IPS-NIHi7 (cell line): ENCODE data around the gene ENTPD2.
"Not testable (repeated sequence)": the region's sequence is repeated elsewhere in the genome, so short reads cannot be mapped to it uniquely, and the experiment has no call there.

Experiments
- DNase-seq: peaks from one replicate; pipeline ENCODE4 v3.0.0; 2012; ENCODE audit warnings: mixed read lengths; ENCODE audit errors: extremely low spot score

The ENTPD2 gene

DNA sequence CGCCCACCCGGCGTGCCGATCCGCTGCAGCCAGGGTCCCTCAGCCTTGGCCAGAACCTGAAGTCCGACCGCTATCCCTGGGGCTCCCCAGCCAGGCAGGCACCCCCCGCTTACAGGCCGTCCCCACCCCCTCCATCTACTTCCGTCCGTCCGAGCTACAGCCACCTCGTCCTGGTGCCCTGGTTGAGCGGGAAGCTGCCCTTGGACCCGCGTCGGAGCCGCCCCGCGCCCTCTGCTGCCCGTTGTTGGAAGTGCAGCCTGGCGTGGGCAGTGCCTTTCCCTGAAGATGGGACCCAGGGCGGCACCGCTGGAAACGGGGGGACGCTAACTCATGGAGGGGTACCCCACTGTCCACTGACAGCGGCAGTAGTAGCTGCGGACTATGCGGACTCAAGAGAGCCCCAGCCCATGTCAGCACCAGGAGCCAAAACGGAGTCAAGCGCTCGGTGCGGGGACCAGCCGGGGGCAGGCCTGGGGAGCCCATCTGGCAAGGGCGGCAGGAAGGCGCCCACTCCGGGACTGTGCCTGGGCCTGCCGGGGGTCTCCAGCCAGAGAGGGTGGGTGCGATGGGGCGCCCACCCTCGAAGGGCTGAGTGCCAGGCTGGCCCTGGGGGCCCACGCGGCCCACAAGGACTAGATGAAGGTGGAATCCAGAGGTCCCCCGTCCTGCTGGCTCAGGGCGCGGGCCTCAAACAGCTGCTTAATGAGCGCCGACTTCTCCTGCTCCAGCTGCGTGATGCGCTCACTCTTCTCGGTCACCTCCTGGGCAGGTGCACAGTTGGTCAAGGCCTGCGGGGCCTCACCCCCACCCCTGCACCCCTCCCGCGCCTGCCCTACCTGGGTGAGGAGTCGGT lies 10.4 kb upstream of the ENTPD2 start:
- DNase-seq, result peak; percentile 76

- DNase-seq, result no peak
Observed at GRCh38 chr9:137063311-137064026, 9.6 kb upstream of the ENTPD2 start.

DNA sequence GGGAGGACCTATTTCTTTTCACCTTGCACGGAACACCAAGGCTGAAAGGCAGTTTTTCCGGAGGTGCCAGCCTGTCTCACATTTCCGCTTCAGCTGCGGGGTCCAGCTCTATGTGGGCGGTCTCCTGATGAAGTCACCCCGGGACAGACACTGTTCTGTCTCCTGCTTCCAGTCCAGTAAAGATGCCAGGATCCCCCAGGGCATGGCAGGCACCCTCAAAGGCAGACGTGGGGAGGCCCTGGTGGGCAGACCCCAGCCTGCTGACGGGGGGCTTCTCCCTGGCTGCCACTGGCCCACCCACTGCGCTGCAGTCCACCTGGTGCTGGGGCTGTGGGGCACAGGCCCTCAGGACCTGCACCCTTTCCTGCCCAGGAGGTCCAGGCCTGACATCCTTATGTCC lies 8.9 kb upstream of the ENTPD2 start:
- not testable (repeated sequence) for DNase-seq

- no peak for DNase-seq
Observed at GRCh38 chr9:137062384-137062783, 8.5 kb upstream of the ENTPD2 start.

DNA sequence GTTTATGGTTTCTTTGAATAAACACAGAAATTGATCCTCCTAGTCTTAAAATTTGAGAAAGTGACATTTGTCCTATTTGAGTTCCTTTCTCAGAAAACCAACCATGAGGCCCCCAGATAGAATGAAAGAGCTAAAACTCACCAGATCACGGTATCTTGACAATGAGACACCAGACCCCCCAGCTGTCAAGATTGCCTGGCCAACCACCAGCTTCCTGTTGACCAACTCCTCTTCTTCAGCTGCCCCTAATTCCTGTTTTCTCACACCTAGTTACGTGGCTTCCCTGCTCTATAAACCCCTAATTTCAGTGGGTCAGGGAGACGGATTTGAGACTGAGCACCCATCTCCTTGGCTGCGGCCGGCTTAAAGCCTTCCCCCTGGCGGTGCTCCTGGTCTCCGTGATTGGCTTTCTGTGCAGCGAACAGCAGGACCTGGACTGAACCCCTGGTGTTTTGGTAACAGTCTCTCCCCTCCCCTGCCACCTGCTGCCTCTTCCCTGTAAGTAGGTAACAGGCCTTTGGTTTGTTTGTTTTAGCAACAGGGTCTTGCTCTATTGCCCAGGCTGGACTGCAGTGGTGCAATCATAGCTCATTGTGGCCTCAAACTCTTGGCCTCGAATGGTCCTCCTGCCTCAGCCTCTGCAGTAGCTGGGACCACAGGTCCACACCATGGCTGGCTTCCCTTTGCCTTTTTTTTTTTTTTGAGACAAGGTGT lies 4.8 kb upstream of the ENTPD2 start:
- no peak for DNase-seq

DNA sequence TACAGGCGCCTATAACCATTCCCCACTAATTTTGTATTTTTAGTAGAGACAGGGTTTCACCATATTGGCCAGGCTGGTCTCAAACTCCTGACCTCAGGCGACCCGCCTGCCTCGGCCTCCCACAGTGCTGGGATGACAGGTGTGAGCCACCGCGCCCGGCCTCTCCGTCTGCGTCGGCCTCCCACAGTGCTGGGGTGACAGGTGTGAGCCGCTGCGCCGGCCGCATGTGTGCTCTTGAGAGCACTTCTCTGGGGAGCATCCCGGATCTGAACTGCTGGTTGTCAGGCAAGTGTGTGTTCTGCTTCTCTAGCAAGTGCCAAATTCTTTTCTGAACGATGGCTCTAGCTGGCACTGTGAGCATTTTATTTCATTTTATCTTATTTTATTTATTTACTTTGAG lies 3.7 kb upstream of the ENTPD2 start:
- no peak for DNase-seq

DNA sequence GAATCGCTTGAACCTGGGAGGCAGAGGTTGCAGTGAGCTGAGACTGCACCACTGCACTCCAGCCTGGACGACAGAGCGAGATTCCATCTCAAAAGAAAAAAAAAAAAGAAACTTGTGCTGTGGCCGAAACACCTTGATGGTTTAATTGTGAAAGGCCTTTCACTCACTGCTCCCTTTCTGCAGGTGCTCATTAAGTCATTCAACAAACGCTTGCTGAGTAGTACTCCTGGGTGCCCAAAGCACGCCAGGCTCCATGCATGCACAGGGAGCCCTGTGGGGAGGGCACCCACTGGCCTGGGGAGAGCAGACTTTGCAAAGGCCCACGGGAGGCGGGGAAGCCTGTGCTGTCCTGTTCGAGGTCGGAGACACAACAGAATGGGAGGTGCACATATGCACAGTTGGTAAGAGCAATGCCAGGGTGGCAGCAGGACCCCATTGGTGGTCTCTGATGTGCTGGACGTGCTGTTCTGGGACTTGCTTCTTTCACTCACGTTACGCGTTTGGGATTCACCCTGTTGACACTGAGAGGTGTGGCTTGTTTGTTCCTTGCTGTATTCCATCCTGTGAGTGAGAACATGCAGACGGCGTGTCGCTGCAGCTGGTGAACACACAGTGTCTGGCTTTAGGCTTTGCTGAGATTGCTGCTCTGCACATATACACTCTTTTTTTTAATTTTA lies 3.0 kb upstream of the ENTPD2 start:
- no peak for DNase-seq

GRCh38 chr9:137055385-137056364 lies 1.8 kb upstream of the ENTPD2 start:
- DNase-seq, result no peak

DNA sequence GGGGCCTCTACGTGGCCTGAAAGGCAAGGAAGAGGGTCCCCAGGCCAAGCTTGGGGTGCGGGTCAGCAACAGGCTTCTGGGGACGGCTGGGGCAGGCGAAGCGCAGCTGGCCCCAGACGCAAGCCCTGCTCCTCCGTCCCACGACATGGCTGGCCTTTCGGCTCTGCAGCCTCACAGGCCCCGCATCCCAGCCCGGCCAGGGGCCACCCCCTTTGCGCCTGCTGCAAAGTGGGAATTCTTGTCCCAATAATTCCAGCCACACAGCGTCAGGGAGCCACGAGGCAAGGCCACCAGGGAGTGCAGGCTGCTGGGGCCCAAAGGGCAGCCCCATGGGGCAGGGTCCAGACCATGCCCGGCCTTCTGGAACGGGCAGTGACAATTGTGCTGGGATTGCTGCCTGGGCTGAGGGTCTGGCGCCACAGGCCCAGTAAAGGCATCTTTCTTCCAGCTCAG lies 1.1 kb upstream of the ENTPD2 start:
- DNase-seq, result no peak

DNA sequence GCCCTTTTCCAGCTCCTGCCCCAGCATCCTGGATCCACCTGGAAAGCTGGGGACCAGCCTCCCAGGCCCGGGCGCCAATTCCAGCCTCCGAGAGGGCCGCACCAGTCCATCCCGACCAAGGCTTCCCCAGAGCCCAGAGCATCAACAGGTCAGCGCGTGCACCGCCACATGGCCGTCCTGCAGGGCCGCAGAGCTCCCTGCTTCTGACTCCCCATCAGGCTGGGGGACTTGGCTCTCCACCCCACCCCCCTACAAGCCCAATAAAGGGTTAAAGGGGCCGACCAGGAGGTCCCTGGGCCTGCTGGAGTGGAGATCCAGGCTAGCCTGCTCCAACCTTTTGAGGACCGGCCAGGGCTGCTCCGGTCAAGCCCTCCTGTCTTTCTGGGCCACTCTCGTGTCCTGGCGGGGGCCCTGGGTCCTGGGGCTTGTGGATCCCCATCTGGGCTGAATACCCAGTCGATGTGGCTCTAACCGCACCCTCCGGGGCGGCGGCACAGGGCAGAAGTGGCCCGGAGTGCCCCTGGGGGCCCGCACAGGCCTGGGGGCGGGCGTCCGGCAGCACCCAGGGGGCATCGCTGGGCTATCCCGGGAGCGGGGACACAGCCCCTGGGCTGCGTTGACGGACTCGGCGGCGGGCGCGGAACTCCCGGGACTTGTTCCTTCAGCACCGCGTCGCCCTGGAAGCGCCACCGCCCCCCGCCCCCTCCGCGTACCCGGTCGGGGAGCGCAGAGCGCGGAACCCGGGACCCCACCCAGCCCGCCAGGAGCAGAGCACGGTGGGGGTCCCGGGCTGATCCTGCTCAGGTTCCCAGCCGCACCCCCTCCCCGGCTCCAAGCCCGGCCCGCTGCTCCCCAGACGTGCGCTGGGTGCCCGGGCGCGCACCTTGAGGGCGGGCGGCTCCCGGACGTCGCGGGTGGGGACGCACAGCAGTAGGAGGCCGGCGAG lies 590 bp downstream of the ENTPD2 start:
- no peak for DNase-seq

DNA sequence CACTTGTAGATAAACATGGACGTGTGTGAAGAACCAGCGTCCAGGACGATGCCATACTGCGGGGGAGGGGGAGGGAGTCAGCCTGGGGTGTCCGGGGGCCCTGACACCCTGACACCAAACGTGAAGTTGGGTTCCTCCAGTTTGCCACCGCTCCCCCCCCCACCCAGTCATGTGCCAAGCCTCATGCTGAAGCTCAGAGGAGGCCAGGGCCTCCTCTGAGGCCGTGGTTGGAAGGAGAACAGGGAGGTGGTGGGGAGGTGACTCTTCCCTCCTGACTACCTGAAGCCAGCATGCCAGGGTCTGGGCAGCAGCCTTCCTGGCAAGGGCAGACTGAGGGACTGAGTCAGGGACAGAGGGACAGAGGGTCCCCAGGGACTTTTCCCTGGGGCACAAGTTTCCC lies 1.6 kb downstream of the ENTPD2 start:
- DNase-seq, result no peak

DNA sequence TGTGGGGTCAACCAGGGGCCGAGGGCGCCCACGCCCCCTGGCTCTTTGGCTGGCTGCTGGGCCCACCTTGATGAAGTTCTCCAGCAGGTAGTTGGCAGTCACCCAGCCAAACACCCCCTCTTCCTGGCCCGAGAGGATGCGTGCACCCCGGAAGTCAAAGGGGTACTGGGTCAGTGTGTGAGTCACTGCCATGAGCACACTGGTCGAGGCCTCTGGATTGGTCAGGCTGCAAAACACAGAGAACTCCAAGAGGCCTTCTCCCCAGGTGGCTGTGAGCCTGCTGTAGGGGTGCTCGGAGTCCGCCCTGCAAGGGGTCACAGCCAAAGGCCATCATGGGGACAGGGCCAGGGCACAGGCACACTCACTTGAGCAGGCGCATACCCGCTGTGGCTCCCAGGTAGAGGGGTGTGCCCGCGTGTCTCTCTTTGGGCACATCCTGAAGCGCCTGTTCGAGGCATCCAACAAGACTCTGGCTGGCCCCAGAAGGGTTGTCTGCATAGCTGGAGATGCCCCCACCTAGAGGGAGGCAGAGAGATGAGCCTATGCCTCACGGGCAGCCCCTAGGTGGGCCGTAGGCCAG lies 2.6 kb downstream of the ENTPD2 start:
- DNase-seq, result no peak

DNA sequence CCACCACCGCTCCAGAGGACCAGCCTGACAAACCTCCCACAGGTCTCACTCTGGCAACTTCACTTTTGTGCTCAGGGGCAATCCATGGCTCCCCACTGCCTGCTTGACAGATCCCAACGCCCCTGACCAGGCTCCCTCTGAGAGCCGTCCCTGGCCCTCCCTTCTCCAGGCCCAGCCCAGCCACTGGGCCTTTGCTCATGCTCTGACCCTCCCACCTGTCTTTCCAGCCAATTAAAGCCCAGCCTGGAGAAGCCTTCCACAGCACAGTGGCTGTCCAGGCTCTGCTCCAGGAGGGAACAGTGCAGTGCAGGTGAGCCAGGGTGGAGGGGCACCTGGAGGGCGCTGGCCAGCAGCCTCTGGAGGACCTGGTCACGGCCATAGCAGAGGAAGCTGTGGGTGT lies 3.3 kb downstream of the ENTPD2 start:
- no peak for DNase-seq

DNA sequence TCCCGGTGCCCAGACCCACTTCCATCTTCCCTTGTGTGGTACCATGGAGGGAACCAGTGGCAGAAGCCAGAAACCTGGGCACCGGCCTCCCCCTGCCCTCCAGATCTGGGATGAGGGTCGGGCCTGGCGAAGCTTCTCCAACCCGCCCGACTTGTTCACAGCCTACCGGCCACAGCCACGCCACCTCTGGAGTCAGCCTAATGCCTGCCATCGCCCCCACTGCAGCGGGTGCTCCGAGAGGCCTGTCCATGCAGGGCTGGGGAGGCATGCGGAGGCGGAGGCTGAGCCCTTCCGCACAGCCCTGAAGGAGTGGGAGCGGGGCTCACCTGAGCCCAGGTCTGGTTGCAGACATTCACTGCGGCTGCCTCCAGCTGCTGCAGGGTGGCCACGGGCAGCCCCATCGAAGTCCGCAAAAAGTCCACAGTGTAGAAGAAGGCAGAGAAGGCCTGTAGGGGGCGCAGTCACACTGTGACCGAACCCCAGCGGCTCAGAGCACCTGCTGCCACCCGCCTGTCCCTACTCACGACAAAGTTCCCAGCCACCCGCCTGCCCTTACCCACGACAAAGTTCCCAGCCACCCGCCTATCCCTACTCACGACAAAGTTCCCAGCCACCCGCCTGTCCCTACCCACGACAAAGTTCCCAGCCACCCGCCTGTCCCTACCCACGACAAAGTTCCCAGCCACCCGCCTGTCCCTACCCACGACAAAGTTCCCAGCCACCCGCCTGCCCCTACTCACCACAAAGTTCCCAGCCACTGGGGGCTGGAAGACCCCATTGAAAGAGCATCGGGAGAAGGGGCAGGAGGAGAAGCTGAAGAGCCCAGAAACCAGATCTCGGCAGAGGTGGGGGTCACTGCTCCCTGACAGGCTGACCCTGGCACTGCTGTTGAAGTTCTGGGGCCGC lies 4.1 kb downstream of the ENTPD2 start:
- peak; percentile 80 for DNase-seq

DNA sequence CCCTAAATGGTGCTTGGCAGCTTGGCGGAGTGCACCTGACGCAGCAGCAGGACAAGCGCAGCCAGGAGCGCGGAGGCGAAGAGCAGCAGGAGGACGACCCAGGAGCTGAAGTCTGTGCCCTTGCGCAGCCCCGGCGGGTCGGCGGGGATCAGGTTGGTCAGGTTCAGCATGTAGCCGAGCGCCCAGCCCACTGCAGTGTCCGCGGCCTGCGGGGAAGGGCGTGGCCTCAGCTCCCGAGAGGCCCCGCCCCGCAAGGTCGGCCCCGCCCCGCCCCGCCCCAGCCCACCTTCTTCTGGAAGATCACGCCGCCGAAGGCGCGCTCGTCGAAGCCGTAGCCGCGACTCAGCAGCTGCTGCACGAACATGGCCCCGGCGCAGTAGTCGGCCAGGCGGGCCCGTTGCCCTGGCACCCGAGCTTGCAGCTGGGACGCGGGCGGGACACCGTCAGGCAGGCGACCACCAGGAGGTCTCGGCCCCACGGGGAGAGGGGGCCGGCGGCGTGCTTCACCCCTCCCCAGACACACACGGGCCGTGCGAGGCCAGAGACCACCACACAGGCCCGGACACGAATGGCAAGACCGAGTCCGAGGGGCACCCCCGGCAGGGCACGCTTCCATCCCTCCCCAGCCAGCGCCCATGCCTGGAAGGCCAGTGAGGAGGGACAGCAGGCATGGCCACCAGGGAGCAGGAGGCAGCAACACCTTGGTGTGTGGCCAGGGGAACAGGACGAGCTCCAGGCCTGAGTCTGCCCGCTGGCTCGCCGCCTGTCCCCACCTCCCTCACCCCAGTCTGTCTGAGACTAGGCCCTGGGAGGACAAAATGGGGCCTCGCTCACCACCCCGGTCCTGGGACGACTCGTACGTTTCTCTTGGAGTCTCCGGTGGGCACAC lies 5.0 kb downstream of the ENTPD2 start:
- peak; percentile 66 for DNase-seq

- DNase-seq, result peak; percentile 94
Observed at GRCh38 chr9:137046088-137046787, 7.6 kb downstream of the ENTPD2 start, which contains the start of gene NPDC1. NPDC1 (minus strand) TSS chr9:137046177; CDS start chr9:137045989, 188 bp downstream.
